Osteoblast (primary cell): Measurements from ENCODE around the gene MFAP1. TPM values are rescaled to one million over a fixed set of nuclear protein-coding genes. Genes with fewer than 3 reads are reported as not detected.

Experiments used
- DNase-seq: peaks from one replicate; pipeline ENCODE4 v3.0.0; 2011; ENCODE audit warnings: low spot score, mixed read lengths; ENCODE audit not compliant: insufficient read length; ENCODE audit errors: missing footprints
- H2AFZ ChIP-seq: 2 replicates; pipeline ENCODE4 v1.6.0; 2011; ENCODE audit warnings: mild to moderate bottlenecking, low read length
- H3K27ac ChIP-seq: 2 replicates; pipeline ENCODE4 v1.5.1; 2011; ENCODE audit warnings: mild to moderate bottlenecking, low read depth, low read length, moderate library complexity
- H3K27me3 ChIP-seq: 2 replicates; pipeline ENCODE4 v1.6.0; 2012; ENCODE audit warnings: mild to moderate bottlenecking, control low read depth, inconsistent platforms, low read length, moderate library complexity; ENCODE audit not compliant: insufficient read depth
- H3K36me3 ChIP-seq: 2 replicates; pipeline ENCODE4 v1.5.1; 2011; ENCODE audit warnings: mild to moderate bottlenecking, low read length, control low read depth, moderate library complexity; ENCODE audit not compliant: insufficient read depth
- H3K4me1 ChIP-seq: 2 replicates; pipeline ENCODE4 v1.5.1; 2011; ENCODE audit warnings: mild to moderate bottlenecking, low read length, control low read depth, moderate library complexity; ENCODE audit not compliant: insufficient read depth
- H3K4me2 ChIP-seq: 2 replicates; pipeline ENCODE4 v1.6.0; 2011; ENCODE audit warnings: mild to moderate bottlenecking, low read length; ENCODE audit not compliant: insufficient read depth
- H3K4me3 ChIP-seq: fragments of 200-600 bp; sonication (generic); 3 replicates; pipeline ENCODE4 v1.5.1; 2012; ENCODE audit warnings: mild to moderate bottlenecking, low read length, inconsistent platforms; ENCODE audit not compliant: insufficient read depth
- H3K79me2 ChIP-seq: 2 replicates; pipeline ENCODE4 v1.6.0; 2012; ENCODE audit warnings: mild to moderate bottlenecking, low read length, control low read depth, inconsistent platforms; ENCODE audit not compliant: insufficient read depth
- H3K9me3 ChIP-seq: 2 replicates; pipeline ENCODE4 v1.5.1; 2011; ENCODE audit warnings: low read depth, low read length, control low read depth
- H4K20me1 ChIP-seq: 2 replicates; pipeline ENCODE4 v1.6.0; 2012; ENCODE audit warnings: mild to moderate bottlenecking, low read length, control low read depth; ENCODE audit not compliant: insufficient read depth
- total RNA-seq: library from RNA; depleted of rRNA; stranded (reverse); fragments of >200 nt; gene quantifications from 2 replicates; pipeline ENCODE4 v1.2.3, GENCODE V29; 2012
- TF ChIP-seq, protein P1 (sequence below): IDR thresholded peaks from 2 replicates; pipeline ENCODE4 v1.5.1; 2011; ENCODE audit warnings: mild to moderate bottlenecking, low read depth, low read length, moderate library complexity; ENCODE audit errors: extremely low read depth

The MFAP1 gene
- total RNA-seq, 1 donor: 16.6 TPM

DNA sequence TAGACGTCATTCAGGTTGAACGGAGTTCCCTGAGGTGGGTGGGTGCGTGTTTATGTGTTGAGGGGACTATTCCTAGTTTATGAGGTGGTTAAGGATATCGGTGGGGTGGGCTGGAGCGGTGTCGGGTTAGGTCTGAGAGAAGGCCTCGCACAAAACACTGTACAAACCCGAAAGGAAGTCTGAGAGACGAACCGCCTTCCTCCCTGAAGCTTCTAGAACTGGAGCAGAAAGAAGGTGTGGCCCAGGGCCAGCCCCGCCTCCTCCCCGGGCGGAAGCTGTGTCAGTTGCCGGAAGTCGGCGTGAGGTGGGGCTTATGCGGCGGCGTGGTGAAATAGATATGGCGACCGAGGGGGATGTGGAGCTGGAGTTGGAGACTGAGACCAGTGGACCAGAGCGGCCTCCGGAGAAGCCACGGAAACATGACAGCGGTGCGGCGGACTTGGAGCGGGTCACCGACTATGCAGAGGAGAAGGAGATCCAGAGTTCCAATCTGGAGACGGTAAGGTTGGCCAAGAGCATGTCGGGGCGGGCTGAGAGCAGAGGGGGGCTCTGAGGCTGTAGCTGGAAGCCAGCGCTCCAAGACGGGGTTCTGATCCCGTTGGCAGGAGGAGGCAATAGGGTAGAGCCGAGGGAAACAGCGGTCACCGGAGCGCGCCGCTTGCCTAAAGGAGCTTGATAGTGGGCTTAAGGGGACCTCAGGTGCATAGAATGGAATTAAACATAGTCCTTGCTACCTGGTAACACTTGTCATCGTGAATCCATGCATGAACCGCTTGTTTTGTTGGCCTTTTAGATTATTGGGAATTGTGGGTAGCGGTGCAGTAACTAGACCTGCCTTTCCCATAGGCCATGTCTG, 24.0 kb downstream of the MFAP1 start, which contains the start of gene HYPK:
Gene HYPK, plus strand, starts transcription at position 314 of the 856 bp plus-strand sequence. Its CDS starts 24 bp downstream, at position 338.
- DNase-seq: peak; percentile 96
- no peaks in the 10 kb centered on the region for H3K27me3 ChIP-seq
- TF ChIP-seq, protein P1, sequence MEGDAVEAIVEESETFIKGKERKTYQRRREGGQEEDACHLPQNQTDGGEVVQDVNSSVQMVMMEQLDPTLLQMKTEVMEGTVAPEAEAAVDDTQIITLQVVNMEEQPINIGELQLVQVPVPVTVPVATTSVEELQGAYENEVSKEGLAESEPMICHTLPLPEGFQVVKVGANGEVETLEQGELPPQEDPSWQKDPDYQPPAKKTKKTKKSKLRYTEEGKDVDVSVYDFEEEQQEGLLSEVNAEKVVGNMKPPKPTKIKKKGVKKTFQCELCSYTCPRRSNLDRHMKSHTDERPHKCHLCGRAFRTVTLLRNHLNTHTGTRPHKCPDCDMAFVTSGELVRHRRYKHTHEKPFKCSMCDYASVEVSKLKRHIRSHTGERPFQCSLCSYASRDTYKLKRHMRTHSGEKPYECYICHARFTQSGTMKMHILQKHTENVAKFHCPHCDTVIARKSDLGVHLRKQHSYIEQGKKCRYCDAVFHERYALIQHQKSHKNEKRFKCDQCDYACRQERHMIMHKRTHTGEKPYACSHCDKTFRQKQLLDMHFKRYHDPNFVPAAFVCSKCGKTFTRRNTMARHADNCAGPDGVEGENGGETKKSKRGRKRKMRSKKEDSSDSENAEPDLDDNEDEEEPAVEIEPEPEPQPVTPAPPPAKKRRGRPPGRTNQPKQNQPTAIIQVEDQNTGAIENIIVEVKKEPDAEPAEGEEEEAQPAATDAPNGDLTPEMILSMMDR: no peak
- peak within 1 kb of the TSS; percentile 98 for H3K4me2 ChIP-seq
- peak within 1 kb of the TSS; percentile 85 for H3K4me3 ChIP-seq
- H3K9me3 ChIP-seq: no peaks in the 10 kb centered on the region
- peak within 1 kb of the TSS; percentile 87 for H2AFZ ChIP-seq
- peaks cover 22% of the 10 kb centered on the region for H4K20me1 ChIP-seq
- H3K79me2 ChIP-seq: peaks cover 30% of the 10 kb centered on the region
- H3K27ac ChIP-seq: peak within 1 kb of the TSS; percentile 73
- peaks cover 37% of the 10 kb centered on the region for H3K4me1 ChIP-seq
- H3K36me3 ChIP-seq: peaks cover 74% of the 10 kb centered on the region

DNA sequence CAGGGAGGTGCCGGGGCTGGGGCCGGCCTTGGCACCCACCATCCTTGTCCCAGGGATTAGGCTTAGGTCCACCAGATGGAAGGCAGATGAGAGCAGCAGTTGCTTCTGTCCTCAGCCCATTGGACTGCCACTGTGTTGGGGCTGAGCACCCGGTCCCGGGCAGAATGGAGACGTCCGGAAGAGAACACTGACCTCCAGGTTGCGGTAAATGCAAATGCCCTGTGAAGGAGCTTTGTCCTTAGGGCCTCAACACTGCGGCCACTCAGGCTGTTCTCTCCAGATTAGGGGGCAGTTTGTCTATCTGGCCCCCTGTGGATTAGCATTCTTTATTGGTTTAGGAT, 24.6 kb downstream of the MFAP1 start, which contains the start of gene SERINC4:
Gene SERINC4, minus strand, starts transcription at position 276 of the 341 bp plus-strand sequence. Its CDS starts 234 bp downstream, at position 42.
- no peaks in the 10 kb centered on the region for H3K9me3 ChIP-seq
- peak within 1 kb of the TSS; percentile 73 for H3K27ac ChIP-seq
- no peak for DNase-seq
- H3K4me2 ChIP-seq: peak within 1 kb of the TSS; percentile 98
- H4K20me1 ChIP-seq: peaks cover 28% of the 10 kb centered on the region
- H3K79me2 ChIP-seq: peaks cover 36% of the 10 kb centered on the region
- H3K36me3 ChIP-seq: peaks cover 74% of the 10 kb centered on the region
- no peaks in the 10 kb centered on the region for H3K27me3 ChIP-seq
- TF ChIP-seq, protein P1: no peak
- H2AFZ ChIP-seq: peak within 1 kb of the TSS; percentile 87
- H3K4me3 ChIP-seq: peak within 1 kb of the TSS; percentile 85
- H3K4me1 ChIP-seq: peaks cover 43% of the 10 kb centered on the region

DNA sequence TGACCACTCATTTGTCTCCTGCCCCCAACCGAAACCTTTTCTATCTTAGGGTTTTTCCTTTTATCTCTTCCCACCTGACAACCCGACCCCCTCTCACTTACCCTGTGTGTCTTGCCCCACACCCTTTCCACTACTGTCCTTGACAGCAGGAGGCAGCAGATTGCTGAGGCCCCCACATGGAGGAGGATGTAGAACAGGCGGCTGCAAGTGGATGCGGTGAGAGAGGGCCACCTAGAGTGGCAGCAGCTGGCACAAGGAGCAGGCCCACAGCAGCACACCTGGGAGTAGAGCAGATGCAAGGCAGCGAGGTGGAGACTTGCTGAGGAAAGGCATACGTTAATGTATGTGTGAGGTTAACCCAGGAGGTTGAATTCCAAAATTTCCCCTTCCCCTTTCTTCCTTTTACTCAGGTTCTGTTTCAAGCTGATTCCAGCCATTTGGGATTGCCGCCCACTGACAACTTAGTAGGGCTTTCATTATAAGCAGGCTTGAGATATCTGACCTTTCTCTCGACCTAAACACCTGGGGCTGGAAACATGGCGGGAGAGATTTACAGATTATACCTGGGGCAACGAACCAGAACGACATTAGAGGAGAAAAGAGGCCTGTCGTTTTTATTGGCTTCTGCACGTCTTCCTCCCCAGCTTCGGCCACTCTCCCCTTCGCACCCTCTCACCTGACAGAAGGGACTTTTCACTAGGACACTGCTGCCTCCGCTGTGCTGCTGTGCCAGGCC, 25.1 kb downstream of the MFAP1 start:
- H3K4me3 ChIP-seq: no peak overlapping the region
- peaks cover 74% of the 10 kb centered on the region for H3K36me3 ChIP-seq
- no peak for DNase-seq
- H2AFZ ChIP-seq: no peak overlapping the region
- TF ChIP-seq, protein P1: no peak
- no peak overlapping the region for H3K4me2 ChIP-seq
- H3K27ac ChIP-seq: peak overlapping the region; percentile 73
- H3K4me1 ChIP-seq: peaks cover 48% of the 10 kb centered on the region
- H3K79me2 ChIP-seq: peaks cover 42% of the 10 kb centered on the region
- peaks cover 34% of the 10 kb centered on the region for H4K20me1 ChIP-seq
- no peaks in the 10 kb centered on the region for H3K27me3 ChIP-seq
- no peaks in the 10 kb centered on the region for H3K9me3 ChIP-seq

DNA sequence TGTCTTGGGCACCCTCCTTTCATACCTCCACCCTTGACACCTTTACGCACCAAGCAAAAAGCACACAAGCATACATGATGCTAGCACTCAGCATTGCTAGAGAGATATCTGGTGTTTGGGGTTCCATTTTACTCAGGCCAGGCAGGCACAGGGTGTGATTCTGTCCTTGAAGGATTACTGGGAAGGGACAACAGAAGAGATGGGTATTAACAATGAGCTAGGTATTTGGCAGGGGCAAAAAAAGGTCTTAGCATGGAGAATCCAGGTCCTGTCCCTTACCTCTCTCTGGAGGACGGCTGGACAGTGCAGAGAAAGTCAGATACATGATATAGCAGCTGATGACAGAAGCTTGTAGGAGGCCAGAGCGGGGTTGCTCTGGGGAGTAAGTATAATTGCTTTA, 27.9 kb downstream of the MFAP1 start:
- Histone ChIP-seq H3K4me3 (no peak overlapping the region), H4K20me1 (peaks cover 49% of the 10 kb centered on the region), H3K9me3 (no peaks in the 10 kb centered on the region), H3K4me2 (no peak overlapping the region), H3K79me2 (peaks cover 56% of the 10 kb centered on the region), H3K4me1 (peaks cover 61% of the 10 kb centered on the region), H3K27me3 (no peaks in the 10 kb centered on the region), H3K36me3 (peaks cover 64% of the 10 kb centered on the region), H3K27ac (no peak overlapping the region), H2AFZ (no peak overlapping the region)
- no peak for DNase-seq
- TF ChIP-seq, protein P1: no peak
